ENCODE measurements around the gene AHSG.

The AHSG gene

GRCh38 chr3:186592682-186593081 lies 20.2 kb upstream of the AHSG start:
- Histone ChIP-seq H3K27me3 (ENCODE audit: insufficient read depth, low read length, poor library complexity, severe bottlenecking) (no peaks in the 10 kb centered on the region), H3K9ac (ENCODE audit: low read depth, low read length, poor library complexity, severe bottlenecking) (no peak overlapping the region), H3K9me3 (ENCODE audit: insufficient read depth, low read depth, low read length) (no peaks in the 10 kb centered on the region), H3K4me2 (ENCODE audit: low read depth, low read length, poor library complexity, severe bottlenecking) (no peak overlapping the region), H3K4me1 (ENCODE audit: insufficient read depth, low read length, poor library complexity, severe bottlenecking) (peaks cover 7% of the 10 kb centered on the region), H3K79me2 (ENCODE audit: insufficient read depth, low read length) (no peaks in the 10 kb centered on the region), H3K4me3 (ENCODE audit: low read length, poor library complexity, severe bottlenecking) (no peak overlapping the region), H3F3A (ENCODE audit: low read depth) (no peaks in the 10 kb centered on the region), H2AFZ (ENCODE audit: low read length) (no peak overlapping the region), H3K9me2 (replicated peaks; ENCODE audit: low read depth, low read length) (no peaks in the 10 kb centered on the region), H3K36me3 (ENCODE audit: insufficient read depth, low read length) (no peaks in the 10 kb centered on the region), H4K20me1 (ENCODE audit: insufficient read depth, low read length, poor library complexity, severe bottlenecking) (no peaks in the 10 kb centered on the region)
- TF ChIP-seq EZH2phosphoT487 (IDR thresholded peaks at IDR 0.05; ENCODE audit: borderline replicate concordance) (no peak), CTCF (conservative IDR thresholded peaks at IDR 0.05; ENCODE audit: low read length) (no peak)

- no peak overlapping the region for H3K9ac ChIP-seq (ENCODE audit: low read depth, low read length, poor library complexity, severe bottlenecking)
- H3K4me2 ChIP-seq (ENCODE audit: low read depth, low read length, poor library complexity, severe bottlenecking): no peak overlapping the region
- H3F3A ChIP-seq (ENCODE audit: low read depth): no peaks in the 10 kb centered on the region
- no peaks in the 10 kb centered on the region for H3K36me3 ChIP-seq (ENCODE audit: insufficient read depth, low read length)
- no peak overlapping the region for H2AFZ ChIP-seq (ENCODE audit: low read length)
- no peaks in the 10 kb centered on the region for H3K9me3 ChIP-seq (ENCODE audit: insufficient read depth, low read depth, low read length)
- peaks cover 7% of the 10 kb centered on the region for H3K4me1 ChIP-seq (ENCODE audit: insufficient read depth, low read length, poor library complexity, severe bottlenecking)
- no peaks in the 10 kb centered on the region for H3K27me3 ChIP-seq (ENCODE audit: insufficient read depth, low read length, poor library complexity, severe bottlenecking)
- H3K9me2 ChIP-seq (replicated peaks; ENCODE audit: low read depth, low read length): no peaks in the 10 kb centered on the region
- H3K79me2 ChIP-seq (ENCODE audit: insufficient read depth, low read length): no peaks in the 10 kb centered on the region
- no peak for TF ChIP-seq CTCF (conservative IDR thresholded peaks at IDR 0.05; ENCODE audit: low read length)
- TF ChIP-seq EZH2phosphoT487 (IDR thresholded peaks at IDR 0.05; ENCODE audit: borderline replicate concordance): no peak
- no peak overlapping the region for H3K4me3 ChIP-seq (ENCODE audit: low read length, poor library complexity, severe bottlenecking)
- H4K20me1 ChIP-seq (ENCODE audit: insufficient read depth, low read length, poor library complexity, severe bottlenecking): no peaks in the 10 kb centered on the region
These were observed 19.0 kb upstream of the AHSG start for GRCh38 chr3:186593862-186594261.

- Histone ChIP-seq H3K9me3 (ENCODE audit: insufficient read depth, low read depth, low read length) (no peaks in the 10 kb centered on the region), H3K36me3 (ENCODE audit: insufficient read depth, low read length) (no peaks in the 10 kb centered on the region), H4K20me1 (ENCODE audit: insufficient read depth, low read length, poor library complexity, severe bottlenecking) (no peaks in the 10 kb centered on the region), H3F3A (ENCODE audit: low read depth) (no peaks in the 10 kb centered on the region), H3K27me3 (ENCODE audit: insufficient read depth, low read length, poor library complexity, severe bottlenecking) (no peaks in the 10 kb centered on the region), H3K9ac (ENCODE audit: low read depth, low read length, poor library complexity, severe bottlenecking) (no peak overlapping the region), H3K4me1 (ENCODE audit: insufficient read depth, low read length, poor library complexity, severe bottlenecking) (peaks cover 7% of the 10 kb centered on the region), H3K9me2 (replicated peaks; ENCODE audit: low read depth, low read length) (no peaks in the 10 kb centered on the region), H3K79me2 (ENCODE audit: insufficient read depth, low read length) (no peaks in the 10 kb centered on the region), H3K4me3 (ENCODE audit: low read length, poor library complexity, severe bottlenecking) (no peak overlapping the region), H3K4me2 (ENCODE audit: low read depth, low read length, poor library complexity, severe bottlenecking) (no peak overlapping the region), H2AFZ (ENCODE audit: low read length) (no peak overlapping the region; the same call in 1 of the 2 replicates)
- TF ChIP-seq CTCF (conservative IDR thresholded peaks at IDR 0.05; ENCODE audit: low read length) (no peak), EZH2phosphoT487 (IDR thresholded peaks at IDR 0.05; ENCODE audit: borderline replicate concordance) (no peak)
These were observed 18.2 kb upstream of the AHSG start for GRCh38 chr3:186594591-186595113.

Data from Loucy (cell line).